GM18907 (cell line): ENCODE measurements around the gene FOXO3.
A peak's percentile ranks its signal among the peaks of the same experiment; 100 is the strongest.

Experiments
- ATAC-seq: cut with Tn5 transposase; IDR thresholded peaks from one replicate; pipeline ENCODE4 v1.9.1; 2021; ENCODE audit warnings: mild to moderate bottlenecking, moderate library complexity; ENCODE audit not compliant: unreplicated experiment

Gene FOXO3

DNA sequence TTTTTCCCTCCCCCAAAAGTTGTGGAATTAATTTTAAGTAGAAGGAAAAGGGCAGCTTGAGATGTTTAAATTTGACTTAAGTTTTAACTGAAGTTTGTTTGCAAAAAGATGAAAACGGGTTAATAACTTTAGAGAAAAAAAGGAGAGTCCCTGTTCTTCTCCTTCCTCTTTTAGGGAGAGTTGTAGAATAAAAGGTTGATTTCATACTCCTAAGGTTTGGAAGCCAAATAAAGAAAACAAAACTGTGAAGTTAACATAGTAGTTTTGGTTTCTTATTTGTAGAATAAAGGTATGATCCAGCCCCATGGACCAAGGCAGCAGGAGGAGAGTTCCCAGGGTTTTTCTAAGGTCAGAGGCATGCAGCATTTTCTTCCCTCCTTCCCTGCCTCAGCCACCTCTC, 33.4 kb downstream of the FOXO3 start:
- no peak for ATAC-seq

DNA sequence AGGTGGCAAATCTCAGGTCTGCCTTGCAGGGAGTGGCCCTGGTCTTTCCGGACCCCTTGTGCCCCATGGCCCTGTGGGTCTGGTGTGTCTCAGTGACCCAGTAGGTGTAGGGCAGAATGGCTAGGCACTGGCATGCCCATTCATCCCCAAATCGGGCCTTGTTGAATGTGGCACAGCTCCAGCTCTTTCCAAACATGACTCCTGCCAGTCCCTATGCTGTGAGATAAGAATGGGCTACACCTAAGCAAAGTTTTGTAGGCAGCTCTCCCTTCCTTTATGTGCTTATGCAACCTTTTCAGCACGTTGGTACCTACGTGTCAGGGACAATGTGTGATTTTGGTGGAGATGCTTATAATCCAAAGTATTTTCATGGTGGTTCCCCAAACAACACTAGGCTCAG, 33.9 kb downstream of the FOXO3 start:
- no peak for ATAC-seq

- ATAC-seq: no peak
Measured at GRCh38 chr6:108596956-108597355, 36.2 kb downstream of the FOXO3 start.

- ATAC-seq: no peak
Measured at GRCh38 chr6:108597572-108598304, 37.0 kb downstream of the FOXO3 start.

DNA sequence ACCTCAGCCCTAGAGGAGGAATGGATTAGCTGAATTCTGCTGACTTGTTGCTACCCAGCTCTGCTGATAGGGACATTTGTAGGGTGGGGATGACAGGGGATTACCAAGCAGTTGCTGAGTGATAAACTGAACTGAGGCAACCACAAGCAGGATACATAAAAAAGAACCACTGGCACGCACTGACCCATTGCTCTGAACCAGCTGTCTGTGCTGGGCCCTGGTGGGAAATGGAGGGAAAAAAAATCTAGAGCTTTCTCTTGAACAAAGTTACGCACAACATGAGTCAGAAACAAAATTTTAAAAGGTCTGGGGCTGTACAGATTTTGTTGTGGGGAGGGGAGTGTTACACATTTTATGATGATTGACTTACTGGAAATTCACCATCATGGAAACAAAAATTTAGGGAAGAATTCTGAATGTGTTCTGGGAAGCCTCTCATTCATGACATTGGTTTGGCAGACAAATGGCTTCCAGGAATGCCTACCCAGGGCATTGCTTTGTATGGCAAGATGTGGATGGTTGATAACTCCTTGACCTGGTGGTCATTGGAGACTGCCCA, 37.7 kb downstream of the FOXO3 start:
- ATAC-seq: peak; percentile 94

GRCh38 chr6:108604156-108604555, 43.4 kb downstream of the FOXO3 start:
- no peak for ATAC-seq

- no peak for ATAC-seq
Measured at GRCh38 chr6:108606250-108606690, 45.6 kb downstream of the FOXO3 start.

DNA sequence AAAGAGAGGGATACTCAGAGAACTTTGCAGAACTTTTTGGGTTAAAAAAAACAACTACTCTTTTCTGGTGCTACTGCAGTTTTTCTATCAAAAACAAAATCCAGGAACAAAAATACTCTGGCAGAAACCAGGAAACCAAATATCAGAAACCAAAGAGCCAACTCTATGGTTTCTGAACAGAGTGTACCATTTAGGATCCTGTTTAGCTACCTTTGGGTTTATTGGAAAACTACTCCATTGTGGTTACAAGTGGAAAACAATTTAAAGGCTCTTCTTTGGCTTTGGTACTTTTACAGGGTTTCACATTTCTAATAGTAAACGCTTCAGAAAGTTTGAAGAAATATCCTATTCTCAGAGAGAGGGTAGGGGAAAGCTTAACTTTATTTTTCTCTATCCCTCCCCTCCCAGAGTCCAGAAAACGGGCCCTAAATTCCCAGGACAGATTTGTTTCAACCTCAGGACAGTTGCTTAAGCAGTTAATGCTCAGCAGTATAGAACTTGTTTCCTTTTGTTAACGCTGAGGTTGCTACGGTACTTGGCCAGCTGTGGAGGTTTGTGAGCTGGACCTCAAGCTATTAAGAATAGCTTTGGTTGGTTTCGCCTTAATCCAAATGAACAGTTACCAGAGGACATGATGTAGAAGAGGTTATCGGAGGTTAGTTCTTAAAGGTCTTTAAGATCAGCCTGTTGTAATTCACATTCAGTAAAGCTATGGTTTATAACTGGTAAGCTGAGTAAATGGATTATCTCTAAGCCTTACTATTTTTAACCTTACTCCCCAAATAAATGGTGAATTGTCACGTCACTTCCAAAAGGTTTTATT, 47.9 kb downstream of the FOXO3 start:
- no peak for ATAC-seq

DNA sequence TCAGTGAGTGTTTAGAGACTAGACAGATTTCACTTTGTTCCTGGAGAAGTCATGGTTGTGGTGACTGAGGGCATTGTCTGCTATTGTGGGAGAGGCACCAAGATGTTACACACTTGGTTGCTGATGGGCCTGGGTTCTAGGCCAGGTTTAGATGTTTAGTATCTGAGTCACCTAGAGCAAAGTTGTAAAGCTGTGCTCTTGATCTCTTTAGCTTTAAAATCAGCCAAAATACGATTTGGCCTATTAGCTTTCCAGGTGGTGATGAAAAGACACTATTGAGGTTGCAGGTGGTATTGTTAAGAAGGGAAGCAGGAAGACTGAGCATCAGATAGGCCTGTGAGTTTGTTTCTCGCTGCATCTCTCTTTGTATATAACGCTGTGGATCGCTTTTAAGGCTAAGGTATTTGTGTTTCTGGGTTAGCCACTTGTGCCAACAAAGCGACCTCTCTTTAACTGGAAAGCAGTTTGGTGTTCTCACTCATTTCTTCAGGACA, 48.6 kb downstream of the FOXO3 start:
- ATAC-seq: no peak

GRCh38 chr6:108610270-108610839, 49.6 kb downstream of the FOXO3 start:
- ATAC-seq: no peak

GRCh38 chr6:108610957-108611586, 50.4 kb downstream of the FOXO3 start:
- ATAC-seq: no peak

DNA sequence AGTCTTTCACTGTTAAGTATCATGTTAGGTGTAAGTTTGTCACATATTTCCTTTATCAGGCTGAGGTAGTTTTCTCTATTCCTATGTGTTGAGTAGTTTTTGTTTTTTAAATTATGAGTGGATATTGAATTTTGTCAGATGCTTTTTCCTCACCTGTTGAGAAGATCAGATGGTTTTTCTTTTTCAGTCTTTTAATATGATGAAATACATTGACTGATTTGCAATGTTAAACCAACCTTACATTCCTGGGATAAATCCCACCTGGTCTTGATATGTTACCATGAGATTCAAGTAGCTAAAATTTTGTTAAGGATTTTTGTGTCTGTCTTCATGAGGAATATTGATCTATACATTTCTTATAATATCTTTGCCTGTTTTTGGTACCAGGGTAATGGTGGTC, 52.1 kb downstream of the FOXO3 start:
- ATAC-seq: no peak

DNA sequence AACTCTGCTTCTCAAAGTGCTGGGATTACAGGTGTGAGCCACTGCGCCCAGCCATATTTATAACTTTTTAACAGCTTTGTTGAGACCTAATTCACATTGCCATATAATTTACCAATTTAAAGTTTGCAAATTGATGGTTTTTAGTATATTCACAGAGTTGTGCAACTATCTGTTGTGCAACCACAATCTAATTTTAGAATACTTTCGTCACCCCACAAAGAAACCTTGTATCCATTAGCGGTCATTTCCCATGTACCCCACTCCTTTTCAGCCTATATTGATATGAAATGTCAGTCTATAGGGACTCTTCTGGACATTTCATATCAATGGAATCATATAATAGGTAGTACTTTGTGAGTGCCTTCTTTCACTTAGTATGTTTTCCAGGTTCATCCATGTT, 55.8 kb downstream of the FOXO3 start:
- no peak for ATAC-seq

- ATAC-seq: no peak
Measured at GRCh38 chr6:108616973-108617372, 56.3 kb downstream of the FOXO3 start.

GRCh38 chr6:108618623-108619152, 58.0 kb downstream of the FOXO3 start:
- no peak for ATAC-seq

GRCh38 chr6:108619431-108620197, 58.9 kb downstream of the FOXO3 start:
- no peak for ATAC-seq

GRCh38 chr6:108621117-108621516, 60.4 kb downstream of the FOXO3 start:
- ATAC-seq: no peak

- no peak for ATAC-seq
Measured at GRCh38 chr6:108622641-108623298, 62.1 kb downstream of the FOXO3 start.

GRCh38 chr6:108623995-108624394, 63.3 kb downstream of the FOXO3 start:
- ATAC-seq: no peak
